ENCODE measurements around the gene AFG1L.
"Not testable (repeated sequence)": the region's sequence is repeated elsewhere in the genome, so short reads cannot be mapped to it uniquely, and the experiment has no call there.

DNA sequence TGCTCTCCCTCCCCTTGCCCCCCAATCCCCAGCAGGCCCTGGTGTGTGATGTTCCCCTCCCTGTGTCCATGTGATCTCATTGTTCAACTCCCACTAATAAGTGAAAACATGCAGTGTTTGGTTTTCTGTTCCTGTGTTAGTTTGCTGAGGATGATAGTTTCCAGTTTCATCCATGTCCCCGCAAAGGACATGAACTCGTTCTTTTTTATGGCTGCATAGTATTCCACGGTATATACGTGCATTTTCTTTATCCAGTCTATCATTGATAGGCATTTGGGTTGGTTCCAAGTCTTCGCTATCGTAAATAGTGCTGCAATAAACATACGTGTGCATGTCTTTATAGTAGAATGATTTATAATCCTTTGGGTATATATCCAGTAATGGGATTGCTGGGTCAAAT is 49.8 kb upstream of the AFG1L start:
- not testable (repeated sequence) for TF ChIP-seq CTCF (IDR thresholded peaks at IDR 0.05); EZH2phosphoT487 (IDR thresholded peaks at IDR 0.05; ENCODE audit: borderline replicate concordance, low read depth); POLR2AphosphoS5 (IDR thresholded peaks at IDR 0.05; ENCODE audit: low read depth, low read length); GATA2 (CRISPR knock-in tag; IDR thresholded peaks at IDR 0.05); FOSL2 (IDR thresholded peaks at IDR 0.05; ENCODE audit: borderline replicate concordance, low read depth); RFX5 (IDR thresholded peaks at IDR 0.05; ENCODE audit: low read length); CHD2 (IDR thresholded peaks at IDR 0.05; ENCODE audit: low read length, partially characterized antibody); YY1 (IDR thresholded peaks at IDR 0.05; ENCODE audit: low read depth)
- TF ChIP-seq, protein P1, sequence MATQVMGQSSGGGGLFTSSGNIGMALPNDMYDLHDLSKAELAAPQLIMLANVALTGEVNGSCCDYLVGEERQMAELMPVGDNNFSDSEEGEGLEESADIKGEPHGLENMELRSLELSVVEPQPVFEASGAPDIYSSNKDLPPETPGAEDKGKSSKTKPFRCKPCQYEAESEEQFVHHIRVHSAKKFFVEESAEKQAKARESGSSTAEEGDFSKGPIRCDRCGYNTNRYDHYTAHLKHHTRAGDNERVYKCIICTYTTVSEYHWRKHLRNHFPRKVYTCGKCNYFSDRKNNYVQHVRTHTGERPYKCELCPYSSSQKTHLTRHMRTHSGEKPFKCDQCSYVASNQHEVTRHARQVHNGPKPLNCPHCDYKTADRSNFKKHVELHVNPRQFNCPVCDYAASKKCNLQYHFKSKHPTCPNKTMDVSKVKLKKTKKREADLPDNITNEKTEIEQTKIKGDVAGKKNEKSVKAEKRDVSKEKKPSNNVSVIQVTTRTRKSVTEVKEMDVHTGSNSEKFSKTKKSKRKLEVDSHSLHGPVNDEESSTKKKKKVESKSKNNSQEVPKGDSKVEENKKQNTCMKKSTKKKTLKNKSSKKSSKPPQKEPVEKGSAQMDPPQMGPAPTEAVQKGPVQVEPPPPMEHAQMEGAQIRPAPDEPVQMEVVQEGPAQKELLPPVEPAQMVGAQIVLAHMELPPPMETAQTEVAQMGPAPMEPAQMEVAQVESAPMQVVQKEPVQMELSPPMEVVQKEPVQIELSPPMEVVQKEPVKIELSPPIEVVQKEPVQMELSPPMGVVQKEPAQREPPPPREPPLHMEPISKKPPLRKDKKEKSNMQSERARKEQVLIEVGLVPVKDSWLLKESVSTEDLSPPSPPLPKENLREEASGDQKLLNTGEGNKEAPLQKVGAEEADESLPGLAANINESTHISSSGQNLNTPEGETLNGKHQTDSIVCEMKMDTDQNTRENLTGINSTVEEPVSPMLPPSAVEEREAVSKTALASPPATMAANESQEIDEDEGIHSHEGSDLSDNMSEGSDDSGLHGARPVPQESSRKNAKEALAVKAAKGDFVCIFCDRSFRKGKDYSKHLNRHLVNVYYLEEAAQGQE (IDR thresholded peaks at IDR 0.05; ENCODE audit: low read depth, low read length), result not testable (repeated sequence)

Data from SK-N-SH (cell line).